ENCODE measurements around the gene ORC5. TPM values are rescaled to one million over a fixed set of nuclear protein-coding genes. Genes with fewer than 3 reads are reported as not detected.

ORC5 gene
- total and polyA plus RNA-seq, 2 of the 13 experiments (the other 11 are each of a cell fraction or from before 2014, with no cell fraction given) = 4.8 to 18.8 TPM

DNA sequence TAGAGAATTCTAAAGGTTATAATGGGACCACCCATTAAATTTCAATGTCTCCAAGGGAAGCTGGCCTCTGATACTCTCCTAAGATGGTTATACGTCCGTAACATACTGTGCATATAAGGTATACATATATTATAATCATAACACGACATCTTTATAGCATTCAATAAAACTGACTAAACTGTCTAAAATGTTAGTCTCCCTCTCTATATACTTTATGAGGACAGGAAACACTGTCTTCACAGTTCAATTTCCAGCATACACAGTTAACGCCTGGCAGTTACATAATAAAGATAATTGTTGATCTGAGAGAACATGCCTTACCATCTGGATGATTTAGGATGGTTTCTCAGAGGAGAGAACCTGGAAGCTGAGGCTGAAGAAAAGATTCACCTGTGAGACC is 1.2 kb upstream of the ORC5 start:
- Histone ChIP-seq H3K27me3 (ENCODE audit: control insufficient read depth in 1 of 2, insufficient read depth in 2 of 2, low read length in 2 of 2) (no peaks in the 10 kb centered on the region; a peak in 1 of 5 replicates), H3K79me2 (ENCODE audit: insufficient read depth, low read length) (peaks cover 29% of the 10 kb centered on the region), H2AFZ (ENCODE audit: low read length) (no peak overlapping the region), H3K4me1 (ENCODE audit: insufficient read depth, low read length) (peaks cover 29% of the 10 kb centered on the region), H3K9me3 (ENCODE audit: low read length) (no peaks in the 10 kb centered on the region), H3K4me2 (ENCODE audit: low read depth, low read length) (no peak overlapping the region), H3K4me3 (replicated peaks in 1 of 3; ENCODE audit: insufficient read depth in 1 of 3, low read depth in 2 of 3, low read length in 3 of 3) (no peak overlapping the region), H3K36me3 (replicated peaks in 1 of 2; ENCODE audit: control insufficient read depth in 1 of 2, insufficient read depth in 2 of 2, low read length in 2 of 2) (no peaks in the 10 kb centered on the region), H3K9ac (ENCODE audit: insufficient read depth, low read depth, low read length) (no peak overlapping the region), H3K27ac (ENCODE audit: extremely low read length, insufficient read depth, low read length) (no peak overlapping the region), H4K20me1 (ENCODE audit: insufficient read depth, low read length) (no peaks in the 10 kb centered on the region)
- in situ Hi-C loops (cut with HindIII; ENCODE audit: extremely low pct_ligation_motif_present, low pct_unique_long_range_greater_than_20kb) = no loop called here
- ChIA-PET CTCF (ENCODE audit: low intra/inter-chr PET ratio, low total read pairs) (no interaction called here), POLR2A (interaction anchor here (1.0 kb wide), 1 partner anchor 8 kb away, joined by 3 read pairs; no protein-coding TSS in a partner anchor)
- ATAC-seq (no peak), DNase-seq (ENCODE audit: low spot score) (no peak), FAIRE-seq (no peak)
- 86% methylated on average over 4 of the region's 4 CpGs for WGBS (ENCODE audit: low lambda C conversion rate)
- intact Hi-C loops (cut with micrococcal nuclease; ENCODE audit: unreplicated experiment) = no loop called here
- BruUV-seq (replicated peaks) = no TSS peak
- TF ChIP-seq REL (CRISPR knock-in tag; conservative IDR thresholded peaks at IDR 0.05) (no peak), ZNF781 (CRISPR knock-in tag; IDR thresholded peaks at IDR 0.05; ENCODE audit: borderline replicate concordance, not compliant biosample characterization) (no peak), RXRA (CRISPR knock-in tag; IDR thresholded peaks at IDR 0.05) (no peak), ATF3 (CRISPR knock-in tag; IDR thresholded peaks at IDR 0.05) (no peak), GLMP (CRISPR knock-in tag; IDR thresholded peaks at IDR 0.05; ENCODE audit: borderline replicate concordance) (no peak), RAD51 (IDR thresholded peaks at IDR 0.05; ENCODE audit: borderline replicate concordance) (no peak), GTF2F1 (IDR thresholded peaks at IDR 0.05; ENCODE audit: low read length) (no peak), CREB1 (IDR thresholded peaks at IDR 0.05) (no peak), CREB1 (CRISPR knock-in tag; IDR thresholded peaks at IDR 0.05) (no peak), RARG (CRISPR knock-in tag; IDR thresholded peaks at IDR 0.05; ENCODE audit: low read depth) (no peak), POLR2AphosphoS5 (IDR thresholded peaks at IDR 0.05; ENCODE audit: low read depth, low read length) (no peak), MZF1 (CRISPR knock-in tag; IDR thresholded peaks at IDR 0.05; ENCODE audit: borderline replicate concordance) (no peak), ZSCAN20 (CRISPR knock-in tag; IDR thresholded peaks at IDR 0.05; ENCODE audit: borderline replicate concordance) (no peak), ZSCAN21 (CRISPR knock-in tag; IDR thresholded peaks at IDR 0.05; ENCODE audit: borderline replicate concordance) (no peak), ZNF512 (CRISPR knock-in tag; IDR thresholded peaks at IDR 0.05) (no peak)
- TF ChIP-seq, protein P1, sequence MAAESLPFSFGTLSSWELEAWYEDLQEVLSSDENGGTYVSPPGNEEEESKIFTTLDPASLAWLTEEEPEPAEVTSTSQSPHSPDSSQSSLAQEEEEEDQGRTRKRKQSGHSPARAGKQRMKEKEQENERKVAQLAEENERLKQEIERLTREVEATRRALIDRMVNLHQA (CRISPR knock-in tag; IDR thresholded peaks at IDR 0.05) = no peak
- TF ChIP-seq, protein P2, sequence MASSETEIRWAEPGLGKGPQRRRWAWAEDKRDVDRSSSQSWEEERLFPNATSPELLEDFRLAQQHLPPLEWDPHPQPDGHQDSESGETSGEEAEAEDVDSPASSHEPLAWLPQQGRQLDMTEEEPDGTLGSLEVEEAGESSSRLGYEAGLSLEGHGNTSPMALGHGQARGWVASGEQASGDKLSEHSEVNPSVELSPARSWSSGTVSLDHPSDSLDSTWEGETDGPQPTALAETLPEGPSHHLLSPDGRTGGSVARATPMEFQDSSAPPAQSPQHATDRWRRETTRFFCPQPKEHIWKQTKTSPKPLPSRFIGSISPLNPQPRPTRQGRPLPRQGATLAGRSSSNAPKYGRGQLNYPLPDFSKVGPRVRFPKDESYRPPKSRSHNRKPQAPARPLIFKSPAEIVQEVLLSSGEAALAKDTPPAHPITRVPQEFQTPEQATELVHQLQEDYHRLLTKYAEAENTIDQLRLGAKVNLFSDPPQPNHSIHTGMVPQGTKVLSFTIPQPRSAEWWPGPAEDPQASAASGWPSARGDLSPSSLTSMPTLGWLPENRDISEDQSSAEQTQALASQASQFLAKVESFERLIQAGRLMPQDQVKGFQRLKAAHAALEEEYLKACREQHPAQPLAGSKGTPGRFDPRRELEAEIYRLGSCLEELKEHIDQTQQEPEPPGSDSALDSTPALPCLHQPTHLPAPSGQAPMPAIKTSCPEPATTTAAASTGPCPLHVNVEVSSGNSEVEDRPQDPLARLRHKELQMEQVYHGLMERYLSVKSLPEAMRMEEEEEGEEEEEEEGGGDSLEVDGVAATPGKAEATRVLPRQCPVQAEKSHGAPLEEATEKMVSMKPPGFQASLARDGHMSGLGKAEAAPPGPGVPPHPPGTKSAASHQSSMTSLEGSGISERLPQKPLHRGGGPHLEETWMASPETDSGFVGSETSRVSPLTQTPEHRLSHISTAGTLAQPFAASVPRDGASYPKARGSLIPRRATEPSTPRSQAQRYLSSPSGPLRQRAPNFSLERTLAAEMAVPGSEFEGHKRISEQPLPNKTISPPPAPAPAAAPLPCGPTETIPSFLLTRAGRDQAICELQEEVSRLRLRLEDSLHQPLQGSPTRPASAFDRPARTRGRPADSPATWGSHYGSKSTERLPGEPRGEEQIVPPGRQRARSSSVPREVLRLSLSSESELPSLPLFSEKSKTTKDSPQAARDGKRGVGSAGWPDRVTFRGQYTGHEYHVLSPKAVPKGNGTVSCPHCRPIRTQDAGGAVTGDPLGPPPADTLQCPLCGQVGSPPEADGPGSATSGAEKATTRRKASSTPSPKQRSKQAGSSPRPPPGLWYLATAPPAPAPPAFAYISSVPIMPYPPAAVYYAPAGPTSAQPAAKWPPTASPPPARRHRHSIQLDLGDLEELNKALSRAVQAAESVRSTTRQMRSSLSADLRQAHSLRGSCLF (CRISPR knock-in tag; IDR thresholded peaks at IDR 0.05; ENCODE audit: borderline replicate concordance) = no peak
- TF ChIP-seq, protein P3, sequence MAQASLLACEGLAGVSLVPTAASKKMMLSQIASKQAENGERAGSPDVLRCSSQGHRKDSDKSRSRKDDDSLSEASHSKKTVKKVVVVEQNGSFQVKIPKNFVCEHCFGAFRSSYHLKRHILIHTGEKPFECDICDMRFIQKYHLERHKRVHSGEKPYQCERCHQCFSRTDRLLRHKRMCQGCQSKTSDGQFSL (CRISPR knock-in tag; IDR thresholded peaks at IDR 0.05) = no peak

Measured in HepG2 (cell line).